Tongue (tissue), 2 donors: ENCODE measurements around the gene CCDC107. TPM values are rescaled to one million over a fixed set of nuclear protein-coding genes. Genes with fewer than 3 reads are reported as not detected.
"Not testable (repeated sequence)": the region's sequence is repeated elsewhere in the genome, so short reads cannot be mapped to it uniquely, and the experiment has no call there.

Source experiments
- DNase-seq: peaks from one replicate; pipeline ENCODE4 v3.0.0-alpha.2; 2015
- total RNA-seq: library from RNA; depleted of rRNA; stranded (reverse); fragments of >200 nt; gene quantifications from one replicate; pipeline ENCODE4 v1.2.3, GENCODE V29; 2014

The CCDC107 gene
- total RNA-seq, 1 donor from 2014 or later, result 16.9 TPM

DNA sequence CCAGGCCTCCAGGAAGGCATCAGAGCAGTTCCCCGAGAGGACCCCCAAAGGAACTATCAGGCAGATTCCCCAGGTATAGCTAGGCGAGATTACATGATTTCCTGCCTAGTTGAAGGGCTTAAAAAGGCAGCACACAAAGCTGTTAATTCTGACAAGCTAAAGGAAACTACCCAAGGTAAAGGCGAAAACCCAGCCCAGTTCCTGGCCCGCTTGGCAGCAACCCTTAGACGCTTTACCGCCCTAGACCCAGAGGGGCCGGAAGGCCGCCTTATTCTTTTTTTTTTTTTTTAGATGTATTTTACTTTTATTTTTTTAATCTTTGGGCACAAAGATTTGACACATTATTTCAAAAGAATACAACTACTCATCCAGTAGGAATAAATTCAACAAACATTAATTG, 19.3 kb upstream of the CCDC107 start:
- not testable (repeated sequence) for DNase-seq

DNA sequence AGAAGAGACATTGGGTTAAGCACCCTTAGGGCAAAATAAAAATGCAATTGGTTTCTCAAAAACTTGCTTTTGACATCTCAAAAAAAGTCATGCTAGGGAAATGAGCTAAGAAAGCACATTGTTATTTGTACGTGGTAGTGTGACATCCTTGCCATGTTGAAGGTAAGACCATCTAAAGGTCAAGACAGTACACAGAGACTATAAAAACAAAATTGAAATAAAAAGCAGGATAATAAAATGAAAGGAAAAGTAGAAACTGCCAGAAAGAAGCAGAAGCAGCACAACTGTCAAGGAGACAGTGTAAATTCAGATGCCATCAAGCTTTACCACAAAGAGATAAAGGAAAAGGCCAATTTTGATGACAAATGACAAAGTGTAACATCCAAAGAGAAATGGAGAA, 18.9 kb upstream of the CCDC107 start:
- not testable (repeated sequence) for DNase-seq

DNA sequence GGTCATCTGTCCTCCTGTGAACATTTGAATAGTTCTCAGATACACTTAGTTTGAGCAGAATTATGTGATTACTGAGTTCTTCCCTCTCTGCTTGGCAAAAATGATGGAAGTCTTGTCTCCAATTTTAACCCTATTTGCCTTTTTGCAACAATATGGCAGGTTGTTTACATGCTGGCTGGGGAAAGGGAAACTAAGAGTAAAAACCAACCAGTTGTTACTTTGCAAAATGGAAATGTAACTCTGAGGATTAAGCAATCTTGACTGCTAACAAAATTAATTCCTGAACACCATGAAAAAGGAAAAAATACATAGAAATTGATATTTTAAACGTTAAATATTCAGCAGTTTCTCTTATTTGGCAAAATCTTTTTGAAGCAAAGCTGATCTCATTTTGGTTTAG, 18.5 kb upstream of the CCDC107 start:
- DNase-seq, result no peak

- not testable (repeated sequence) for DNase-seq
Observed at GRCh38 chr9:35640431-35640830, 17.7 kb upstream of the CCDC107 start.

DNA sequence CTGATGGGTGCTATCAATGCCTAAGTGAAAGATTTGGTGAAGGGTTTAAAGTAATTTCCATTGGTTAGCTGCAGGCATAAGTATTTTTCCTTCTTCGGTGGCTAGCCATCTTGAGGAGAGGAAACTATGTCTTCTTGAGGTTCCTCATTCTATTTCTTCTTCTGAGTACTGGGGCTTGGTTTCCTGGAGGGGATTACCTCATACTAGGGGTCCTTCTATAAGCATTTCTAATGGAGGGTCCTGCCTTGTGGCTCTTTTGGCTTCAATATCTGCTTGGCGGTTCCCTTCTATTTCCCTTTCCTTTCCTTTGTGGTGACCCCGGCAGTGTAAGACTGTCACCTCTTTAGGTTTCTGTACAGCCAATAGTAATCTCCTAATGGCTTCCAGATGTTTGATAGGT, 16.6 kb upstream of the CCDC107 start:
- DNase-seq, result not testable (repeated sequence)

GRCh38 chr9:35643046-35643445, 15.0 kb upstream of the CCDC107 start:
- DNase-seq, result no peak

- not testable (repeated sequence) for DNase-seq
Observed at GRCh38 chr9:35645736-35646135, 12.4 kb upstream of the CCDC107 start.

GRCh38 chr9:35646153-35646532, 11.9 kb upstream of the CCDC107 start:
- DNase-seq, result no peak

DNA sequence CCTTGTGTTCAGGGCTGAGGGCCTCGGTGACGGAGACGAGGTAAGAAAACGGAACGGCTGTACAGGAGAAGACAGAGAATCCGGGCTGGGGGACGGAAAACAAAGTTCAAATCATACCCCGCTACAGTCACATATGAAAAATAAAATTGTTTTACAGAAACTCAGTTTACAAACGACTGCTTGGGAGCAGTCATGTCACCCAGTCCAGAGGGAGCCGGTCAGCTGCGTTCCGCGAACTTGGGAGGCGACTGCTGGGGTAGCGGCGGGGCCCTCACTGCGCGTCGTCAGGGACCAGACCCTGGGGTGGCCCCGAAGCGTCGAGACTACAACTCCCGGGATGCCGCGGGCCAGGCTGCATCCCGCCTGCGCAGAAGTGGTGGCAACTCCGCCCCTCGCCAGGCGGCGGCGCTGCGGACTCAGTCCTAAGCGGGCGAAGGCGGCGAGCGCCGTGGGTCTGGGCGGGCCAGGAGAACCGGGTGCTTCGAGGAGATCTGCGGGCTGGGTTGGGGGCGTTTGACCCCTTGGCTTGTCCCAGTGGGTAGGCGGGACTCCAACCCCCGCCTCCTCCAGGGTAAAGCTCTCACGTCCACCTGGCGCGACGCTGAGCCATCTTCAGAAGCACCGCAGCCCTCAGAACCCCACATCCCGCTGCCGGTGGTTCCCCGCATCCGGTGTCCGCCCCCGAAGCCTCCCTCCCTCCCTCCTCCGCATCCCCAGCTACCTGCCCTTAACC, 11.4 kb upstream of the CCDC107 start:
- peak; percentile 97 for DNase-seq

DNA sequence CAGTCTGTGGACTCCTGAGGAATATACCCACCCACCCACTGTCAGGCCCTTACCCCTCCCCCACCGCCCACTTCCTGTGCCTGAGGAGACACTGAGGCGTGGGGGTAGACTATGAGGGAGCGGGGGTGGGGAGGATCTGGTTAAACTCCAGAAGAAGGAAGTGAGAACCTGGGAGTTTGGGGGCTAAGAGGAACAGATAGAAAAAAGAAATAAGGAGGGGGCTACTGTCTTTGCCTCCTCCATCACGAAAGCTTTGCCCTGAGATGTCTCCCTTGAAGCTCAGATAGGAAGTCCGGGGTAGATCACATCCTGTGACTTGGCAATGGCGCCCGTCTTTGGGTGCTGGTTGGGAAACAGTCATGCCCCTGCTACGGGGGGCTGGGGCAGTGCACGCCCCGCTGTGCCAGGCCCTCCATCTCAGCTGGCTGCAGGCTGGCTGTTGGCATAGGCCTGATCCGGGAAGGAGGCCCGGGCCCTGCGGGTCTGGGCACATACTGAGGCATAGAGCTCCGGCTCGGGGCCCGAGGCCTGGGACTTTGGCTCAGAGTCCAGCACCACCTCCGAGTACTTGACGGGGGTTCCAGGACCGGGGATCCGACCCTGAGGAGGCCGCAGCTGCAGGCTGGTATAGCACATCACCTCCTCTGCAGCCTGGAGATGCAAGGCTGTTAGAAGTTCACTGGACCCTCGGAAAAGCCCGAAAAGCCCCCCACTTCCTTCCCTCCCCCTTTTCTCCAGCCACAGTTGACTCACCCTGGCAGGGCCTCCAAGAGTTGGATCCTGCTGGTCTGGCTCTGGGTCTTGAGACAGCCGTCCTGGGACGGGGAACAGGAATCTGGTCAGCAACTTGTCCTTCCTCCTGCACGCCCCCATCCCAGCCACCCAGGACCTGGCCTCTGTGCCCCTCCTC, 8.4 kb upstream of the CCDC107 start:
- no peak for DNase-seq

DNA sequence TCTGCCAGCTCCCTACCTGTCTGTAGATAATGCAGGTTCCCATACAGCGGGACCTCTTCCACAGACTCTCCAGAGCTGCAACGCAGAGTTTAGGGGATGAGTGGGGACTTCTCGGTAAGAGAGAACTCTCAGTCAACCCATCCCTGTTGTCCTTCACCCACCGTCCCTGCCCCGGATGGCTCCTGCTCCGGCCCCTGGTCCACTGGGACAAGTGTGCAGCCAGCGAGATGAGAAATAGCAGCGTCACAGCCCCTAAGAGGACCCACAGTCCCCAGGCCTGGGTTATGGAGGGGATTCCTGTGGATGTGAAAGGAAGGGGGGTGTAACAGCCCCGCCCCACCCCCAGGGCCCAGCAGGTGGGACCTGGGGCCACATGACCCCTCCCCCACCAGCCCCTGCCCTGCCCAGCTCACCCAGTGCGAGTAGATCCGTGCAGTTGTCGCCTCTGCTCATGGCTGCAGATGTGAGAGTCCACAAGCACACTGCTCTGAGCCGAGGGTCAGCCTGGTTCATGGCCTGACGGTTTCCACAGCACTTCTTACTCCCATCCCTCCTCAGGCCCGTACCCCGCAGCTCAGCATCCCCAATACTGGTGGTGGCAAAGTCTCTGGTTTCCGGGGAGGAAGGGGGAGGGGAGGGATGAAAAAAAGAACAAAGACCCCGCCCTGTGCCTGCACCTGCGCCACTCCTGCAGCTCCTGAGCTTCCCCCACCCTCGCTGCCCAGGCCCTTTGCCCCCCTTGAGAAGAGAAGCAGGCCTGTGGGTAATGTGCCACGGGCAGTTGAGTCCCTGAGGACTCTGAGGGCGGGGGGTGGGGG, 7.5 kb upstream of the CCDC107 start, which contains the start of gene SIT1:
Gene SIT1, minus strand, starts transcription at position 591 of the 818 bp plus-strand sequence. Its CDS starts 78 bp downstream, at position 513.
- no peak for DNase-seq

GRCh38 chr9:35651956-35652828, 5.9 kb upstream of the CCDC107 start:
- no peak for DNase-seq

DNA sequence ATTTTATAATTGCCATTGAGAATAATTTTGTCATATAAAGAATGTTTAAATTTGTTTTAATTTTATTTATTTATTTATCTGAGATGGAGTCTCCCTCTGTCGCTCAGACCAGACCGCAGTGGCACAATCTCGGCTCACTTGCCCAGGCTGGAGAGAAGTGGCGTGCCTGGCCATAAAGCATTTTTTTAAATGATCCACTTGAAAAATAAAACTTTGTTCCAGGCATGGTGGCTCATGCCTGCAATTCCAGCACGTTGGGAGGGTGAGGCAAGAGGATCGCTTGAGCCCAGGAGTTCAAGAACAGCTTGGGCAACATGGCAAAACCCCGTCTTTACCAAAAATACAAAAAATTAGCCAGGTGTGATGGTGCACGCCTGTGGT, 5.3 kb upstream of the CCDC107 start:
- no peak for DNase-seq

- no peak for DNase-seq
Observed at GRCh38 chr9:35653611-35654010, 4.5 kb upstream of the CCDC107 start.

- DNase-seq, result no peak
Observed at GRCh38 chr9:35656348-35656747, 1.7 kb upstream of the CCDC107 start.

GRCh38 chr9:35656831-35657545, 1.1 kb upstream of the CCDC107 start:
- DNase-seq, result no peak

DNA sequence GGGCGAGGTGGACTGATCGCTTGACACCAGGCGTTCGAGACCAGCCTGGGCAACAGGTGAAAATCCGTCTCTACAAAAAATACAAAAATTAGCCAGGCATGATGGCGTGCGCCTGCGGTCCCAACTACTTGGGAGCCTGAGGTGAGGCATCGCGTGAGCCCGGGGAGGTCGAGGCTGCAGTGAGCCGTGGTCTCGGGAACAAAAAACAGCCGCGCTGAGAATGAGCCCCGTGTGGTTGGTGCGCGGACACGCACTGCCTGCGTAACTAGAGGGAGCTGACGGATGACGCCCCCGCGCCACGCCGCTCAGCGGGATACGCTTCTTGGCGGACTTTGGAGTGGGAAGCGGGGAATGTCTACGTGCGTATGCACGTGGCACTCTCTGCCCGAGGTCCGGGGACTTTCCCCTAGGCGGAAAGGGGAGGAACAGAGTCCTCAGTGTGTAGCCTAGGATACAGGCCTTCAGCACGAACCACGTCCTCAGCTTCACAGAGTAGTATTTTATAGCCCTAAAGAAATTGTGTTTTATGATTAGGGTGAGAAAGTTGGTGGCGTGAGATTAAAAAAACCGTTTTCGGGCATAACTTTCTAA, 451 bp upstream of the CCDC107 start, which contains the start of gene RMRP:
Gene RMRP, minus strand, starts transcription at position 474 of the 591 bp plus-strand sequence.
- peak; percentile 99 for DNase-seq

GRCh38 chr9:35658968-35659220, 802 bp downstream of the CCDC107 start:
- peak; percentile 51 for DNase-seq

GRCh38 chr9:35659340-35659739, 1.2 kb downstream of the CCDC107 start:
- DNase-seq, result peak; percentile 22

GRCh38 chr9:35660966-35661415, 2.9 kb downstream of the CCDC107 start:
- peak; percentile 57 for DNase-seq
